Coronary artery (tissue), 2 donors: Measurements from ENCODE around the gene DOK7.
A peak's percentile ranks its signal among the peaks of the same experiment; 100 is the strongest.
"Not testable (repeated sequence)": the region's sequence is repeated elsewhere in the genome, so short reads cannot be mapped to it uniquely, and the experiment has no call there.

Experiments
- DNase-seq: peaks from one replicate; pipeline ENCODE4 v3.0.0-alpha.2; 2017; ENCODE audit warnings: low spot score
- H3K27ac ChIP-seq, 2 donors: fragments of 200-600 bp; sonication (generic); one replicate each; pipeline ENCODE4 v1.5.1; 2016 to 2019
- H3K4me3 ChIP-seq: fragments of 200-600 bp; sonication (generic); 2 replicates; pipeline ENCODE4 v1.5.1; 2016; ENCODE audit warnings: mild to moderate bottlenecking, moderate library complexity
- TF ChIP-seq, protein P1 (sequence below): fragments of 200-600 bp; sonication (generic); IDR thresholded peaks from one replicate; pipeline ENCODE4 v1.5.1; 2019; ENCODE audit warnings: antibody characterized with exemption

DOK7 gene

GRCh38 chr4:3530663-3531254, 67.7 kb downstream of the DOK7 start:
- Histone ChIP-seq H3K4me3 (peak overlapping the region; percentile 90), H3K27ac (peak overlapping the region in 1 of 2 donors; percentile 69)
- no peak for DNase-seq
- TF ChIP-seq, protein P1, sequence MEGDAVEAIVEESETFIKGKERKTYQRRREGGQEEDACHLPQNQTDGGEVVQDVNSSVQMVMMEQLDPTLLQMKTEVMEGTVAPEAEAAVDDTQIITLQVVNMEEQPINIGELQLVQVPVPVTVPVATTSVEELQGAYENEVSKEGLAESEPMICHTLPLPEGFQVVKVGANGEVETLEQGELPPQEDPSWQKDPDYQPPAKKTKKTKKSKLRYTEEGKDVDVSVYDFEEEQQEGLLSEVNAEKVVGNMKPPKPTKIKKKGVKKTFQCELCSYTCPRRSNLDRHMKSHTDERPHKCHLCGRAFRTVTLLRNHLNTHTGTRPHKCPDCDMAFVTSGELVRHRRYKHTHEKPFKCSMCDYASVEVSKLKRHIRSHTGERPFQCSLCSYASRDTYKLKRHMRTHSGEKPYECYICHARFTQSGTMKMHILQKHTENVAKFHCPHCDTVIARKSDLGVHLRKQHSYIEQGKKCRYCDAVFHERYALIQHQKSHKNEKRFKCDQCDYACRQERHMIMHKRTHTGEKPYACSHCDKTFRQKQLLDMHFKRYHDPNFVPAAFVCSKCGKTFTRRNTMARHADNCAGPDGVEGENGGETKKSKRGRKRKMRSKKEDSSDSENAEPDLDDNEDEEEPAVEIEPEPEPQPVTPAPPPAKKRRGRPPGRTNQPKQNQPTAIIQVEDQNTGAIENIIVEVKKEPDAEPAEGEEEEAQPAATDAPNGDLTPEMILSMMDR, result no peak

- TF ChIP-seq, protein P1, result no peak
- DNase-seq, result no peak
- H3K27ac ChIP-seq, result peak overlapping the region; percentile 69 to 73
- peak overlapping the region; percentile 90 for H3K4me3 ChIP-seq
These were observed 68.3 kb downstream of the DOK7 start for GRCh38 chr4:3531318-3531878.

- TF ChIP-seq, protein P1, result no peak
- DNase-seq, result peak; percentile 95
- peak within 1 kb of the TSS; percentile 90 for H3K4me3 ChIP-seq
- peak within 1 kb of the TSS; percentile 69 to 73 for H3K27ac ChIP-seq
These were observed 69.0 kb downstream of the DOK7 start, which contains the start of gene LRPAP1 for GRCh38 chr4:3531879-3532750. Gene LRPAP1, minus strand, starts transcription at chr4:3532422. Its CDS starts 10 bp downstream, at chr4:3532412.

- no peak for DNase-seq
- TF ChIP-seq, protein P1, result no peak
- Histone ChIP-seq H3K27ac (peak overlapping the region in 1 of 2 donors; percentile 38), H3K4me3 (peak overlapping the region; percentile 90)
These were observed 69.8 kb downstream of the DOK7 start for GRCh38 chr4:3532751-3533422.

DNA sequence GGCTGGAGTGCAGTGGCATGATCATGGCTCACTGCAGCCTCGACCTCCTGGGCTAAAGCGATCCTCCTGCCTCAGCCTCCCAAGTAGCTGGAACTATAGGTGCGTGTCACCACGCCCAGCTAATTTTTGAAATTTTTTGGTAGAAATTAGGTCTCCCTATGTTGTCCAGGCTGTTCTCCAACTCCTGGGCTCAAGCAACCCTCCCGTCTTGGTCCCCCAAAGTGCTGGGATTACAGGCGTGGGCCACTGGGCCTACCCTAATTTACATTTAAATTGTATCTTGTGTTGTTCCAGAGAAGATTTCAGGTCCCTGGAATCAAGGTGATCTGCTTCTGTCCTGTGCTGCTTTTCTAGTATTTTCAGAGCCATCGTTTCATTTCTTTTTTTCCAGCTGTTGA, 70.3 kb downstream of the DOK7 start:
- no peak overlapping the region for H3K4me3 ChIP-seq
- TF ChIP-seq, protein P1, result no peak
- no peak for DNase-seq
- H3K27ac ChIP-seq, result no peak overlapping the region

DNA sequence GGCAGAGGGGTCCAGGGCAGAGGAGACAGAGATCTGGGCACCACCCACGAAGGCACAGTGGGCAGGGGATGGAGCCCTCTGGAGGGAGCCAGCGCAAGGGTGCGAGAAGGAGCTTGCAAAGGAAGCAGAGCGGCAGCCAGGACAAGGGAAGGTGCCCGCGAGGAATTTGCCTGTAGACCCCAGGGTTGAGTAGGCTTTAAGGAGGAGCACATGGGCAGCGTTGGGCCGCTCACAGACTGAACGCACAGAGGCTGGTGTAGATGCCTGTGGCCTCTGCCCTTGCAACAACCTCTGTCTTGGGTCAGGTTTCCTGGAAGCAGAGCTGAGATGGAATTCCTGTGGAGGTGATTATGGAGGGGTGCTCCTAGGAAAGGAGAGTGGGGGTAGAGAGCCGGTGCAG, 72.7 kb downstream of the DOK7 start:
- not testable (repeated sequence) for DNase-seq, H3K27ac ChIP-seq, H3K4me3 ChIP-seq

DNA sequence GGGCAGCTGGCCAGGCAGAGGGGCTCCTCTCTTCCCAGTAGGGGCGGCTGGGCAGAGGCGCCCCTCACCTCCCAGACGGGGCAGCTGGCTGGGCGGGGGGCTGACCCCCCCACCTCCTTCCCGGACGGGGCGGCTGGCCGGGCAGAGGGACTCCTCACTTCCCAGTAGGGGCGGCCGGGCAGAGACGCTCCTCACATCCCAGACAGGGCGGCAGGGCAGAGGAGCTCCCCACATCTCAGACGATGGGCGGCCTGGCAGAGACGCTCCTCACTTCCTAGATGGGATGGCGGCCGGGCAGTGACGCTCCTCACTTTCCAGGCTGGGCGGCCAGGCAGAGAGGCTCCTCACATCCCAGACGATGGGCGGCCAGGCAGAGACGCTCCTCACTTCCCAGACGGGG, 75.8 kb downstream of the DOK7 start:
- not testable (repeated sequence) for H3K4me3 ChIP-seq, H3K27ac ChIP-seq, DNase-seq

- not testable (repeated sequence) for H3K27ac ChIP-seq, DNase-seq, H3K4me3 ChIP-seq
These were observed 80.3 kb downstream of the DOK7 start for GRCh38 chr4:3543415-3543814.
